Activated gamma-delta T cell (primary cell): ENCODE results near the gene LRRC3.

Experiments
- DNase-seq: peaks from one replicate; lab custom pipeline; 2025; lab: John Stamatoyannopoulos, UW

The LRRC3 gene

GRCh38 chr21:44458971-44459711, 3.8 kb downstream of the LRRC3 start:
- DNase-seq: no peak

GRCh38 chr21:44459712-44460440, 4.6 kb downstream of the LRRC3 start:
- no peak for DNase-seq

GRCh38 chr21:44460441-44460755, 5.1 kb downstream of the LRRC3 start:
- DNase-seq: no peak

- DNase-seq: no peak
Measured at GRCh38 chr21:44461005-44461404, 5.7 kb downstream of the LRRC3 start.

GRCh38 chr21:44461464-44462001, 6.2 kb downstream of the LRRC3 start:
- no peak for DNase-seq

- DNase-seq: no peak
Measured at GRCh38 chr21:44462086-44462833, 7.0 kb downstream of the LRRC3 start.

- no peak for DNase-seq
Measured at GRCh38 chr21:44462834-44463200, 7.5 kb downstream of the LRRC3 start.

GRCh38 chr21:44463724-44464123, 8.4 kb downstream of the LRRC3 start:
- no peak for DNase-seq

GRCh38 chr21:44464351-44464750, 9.0 kb downstream of the LRRC3 start:
- no peak for DNase-seq

- no peak for DNase-seq
Measured at GRCh38 chr21:44466351-44466954, 11.1 kb downstream of the LRRC3 start.

- no peak for DNase-seq
Measured at GRCh38 chr21:44466996-44467858, 11.9 kb downstream of the LRRC3 start.

GRCh38 chr21:44467859-44468195, 12.5 kb downstream of the LRRC3 start:
- no peak for DNase-seq

GRCh38 chr21:44471341-44471740, 16.0 kb downstream of the LRRC3 start:
- no peak for DNase-seq

- DNase-seq: no peak
Measured at GRCh38 chr21:44471996-44472395, 16.7 kb downstream of the LRRC3 start.

GRCh38 chr21:44473915-44474555, 18.7 kb downstream of the LRRC3 start:
- no peak for DNase-seq

- no peak for DNase-seq
Measured at GRCh38 chr21:44475266-44475845, 20.0 kb downstream of the LRRC3 start.

GRCh38 chr21:44477131-44477530, 21.8 kb downstream of the LRRC3 start:
- no peak for DNase-seq

GRCh38 chr21:44477712-44478111, 22.4 kb downstream of the LRRC3 start:
- DNase-seq: no peak

GRCh38 chr21:44478124-44478800, 23.0 kb downstream of the LRRC3 start:
- no peak for DNase-seq

GRCh38 chr21:44478801-44479167, 23.5 kb downstream of the LRRC3 start:
- no peak for DNase-seq
